Fibroblast of villous mesenchyme (primary cell): ENCODE data around the gene RLN1. TPM values are rescaled to one million over a fixed set of nuclear protein-coding genes. Genes with fewer than 3 reads are reported as not detected.

Experiments
- DNase-seq: peaks from one replicate; pipeline ENCODE4 v3.0.0-alpha.2; 2010; ENCODE audit warnings: low read depth
- H3K4me3 ChIP-seq: 2 replicates; pipeline ENCODE4 v1.5.1; 2011; ENCODE audit warnings: low read depth, mild to moderate bottlenecking, low read length
- CTCF ChIP-seq: IDR thresholded peaks from 2 replicates; pipeline ENCODE4 v1.5.1; 2012; ENCODE audit warnings: low read depth, mild to moderate bottlenecking, low read length; ENCODE audit not compliant: insufficient read depth
- small RNA-seq: library from RNA; depleted of rRNA; stranded (forward); fragments of <200 nt; gene quantifications from one replicate; pipeline ENCODE3, GENCODE V24; 2012
- total RNA-seq: library from RNA; depleted of rRNA; stranded (reverse); fragments of >200 nt; gene quantifications from 2 replicates; pipeline ENCODE4 v1.2.3, GENCODE V29; 2012

RLN1 gene
- total RNA-seq, 1 donor, result not detected

- no peak for TF ChIP-seq CTCF
- DNase-seq, result peak; percentile 84
- no peak overlapping the region for H3K4me3 ChIP-seq
Measured at GRCh38 chr9:5292141-5292540, 47.5 kb downstream of the RLN1 start.

GRCh38 chr9:5288591-5288990 is 51.1 kb downstream of the RLN1 start:
- no peak for DNase-seq
- TF ChIP-seq CTCF, result no peak
- H3K4me3 ChIP-seq, result no peak overlapping the region

GRCh38 chr9:5286262-5286661 is 53.4 kb downstream of the RLN1 start:
- no peak for DNase-seq
- no peak overlapping the region for H3K4me3 ChIP-seq
- TF ChIP-seq CTCF, result no peak

Small RNA genes within 50 kb of the gene (small RNA-seq; reads per million reads assigned to genes)
- not detected for gene AL135786.1
- gene HMGN2P31, result not detected

Other genes with a start within 250 kb of the RLN1 start
- gene INSL6, start 154.2 kb downstream of the RLN1 start, total RNA-seq, result 0.43 and 0.64 TPM in 2 replicates
- gene INSL4, start 108.5 kb downstream of the RLN1 start, total RNA-seq, result not detected in 2 replicates
- 0.43 TPM in 1 of 2 replicates, not detected in the other for gene RLN2, start 35.2 kb downstream of the RLN1 start, total RNA-seq
- 17.7 and 20.3 TPM in 2 replicates for gene PLGRKT, start 98.0 kb upstream of the RLN1 start, total RNA-seq
- gene CD274, start 110.7 kb upstream of the RLN1 start, total RNA-seq, result 10.3 and 12.1 TPM in 2 replicates
- 31.6 and 59.6 TPM in 2 replicates for gene PDCD1LG2, start 170.7 kb upstream of the RLN1 start, total RNA-seq